HCT116 (cell line): ENCODE data around the gene OR4C46. TPM values are rescaled to one million over a fixed set of nuclear protein-coding genes. Genes with fewer than 3 reads are reported as not detected.

Source experiments
- total RNA-seq: library from RNA; stranded (reverse); gene quantifications from one replicate; pipeline ENCODE4 v1.2.1, GENCODE V29; 2021; ENCODE audit not compliant: unreplicated experiment
- TF ChIP-seq, protein P1 (sequence below), 3 experiments: fragments of 200-600 bp in 1 of 3; sonication (generic) in 1 of 3; IDR thresholded peaks in 2 of 3; conservative IDR thresholded peaks in 1 of 3; 2 replicates each; pipeline ENCODE4 v1.5.1; 2012 to 2017; ENCODE audit warnings: low read depth in 2 of 3, low read length in 2 of 3, antibody characterized with exemption in 1 of 3, borderline replicate concordance in 1 of 3, control low read depth in 1 of 3, mild to moderate bottlenecking in 1 of 3, mixed read lengths in 1 of 3, mixed run types in 1 of 3, moderate library complexity in 1 of 3; ENCODE audit not compliant: insufficient read depth in 1 of 3

Gene OR4C46
- total RNA-seq, 1 experiment from 2014 or later, result not detected

DNA sequence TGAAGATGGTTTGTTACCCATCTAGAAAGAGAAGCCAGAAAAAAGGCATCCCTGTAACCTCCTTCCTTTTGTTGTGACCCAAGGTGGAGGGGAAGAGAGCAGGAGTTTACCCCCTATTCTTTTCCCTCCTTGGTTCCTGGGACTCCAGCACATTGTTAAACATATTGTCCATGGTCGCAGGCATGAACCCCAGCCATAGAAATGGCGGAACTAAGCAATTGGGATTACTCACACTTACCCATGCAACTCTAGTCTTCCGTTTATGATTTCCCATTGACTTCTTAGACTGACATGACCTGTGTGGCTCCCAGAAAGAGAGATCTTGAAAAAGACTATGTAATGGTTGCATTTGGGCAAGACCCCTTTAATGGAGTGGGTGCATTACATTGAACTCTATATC is 45.4 kb downstream of the OR4C46 start (continued):
- TF ChIP-seq, protein P1, sequence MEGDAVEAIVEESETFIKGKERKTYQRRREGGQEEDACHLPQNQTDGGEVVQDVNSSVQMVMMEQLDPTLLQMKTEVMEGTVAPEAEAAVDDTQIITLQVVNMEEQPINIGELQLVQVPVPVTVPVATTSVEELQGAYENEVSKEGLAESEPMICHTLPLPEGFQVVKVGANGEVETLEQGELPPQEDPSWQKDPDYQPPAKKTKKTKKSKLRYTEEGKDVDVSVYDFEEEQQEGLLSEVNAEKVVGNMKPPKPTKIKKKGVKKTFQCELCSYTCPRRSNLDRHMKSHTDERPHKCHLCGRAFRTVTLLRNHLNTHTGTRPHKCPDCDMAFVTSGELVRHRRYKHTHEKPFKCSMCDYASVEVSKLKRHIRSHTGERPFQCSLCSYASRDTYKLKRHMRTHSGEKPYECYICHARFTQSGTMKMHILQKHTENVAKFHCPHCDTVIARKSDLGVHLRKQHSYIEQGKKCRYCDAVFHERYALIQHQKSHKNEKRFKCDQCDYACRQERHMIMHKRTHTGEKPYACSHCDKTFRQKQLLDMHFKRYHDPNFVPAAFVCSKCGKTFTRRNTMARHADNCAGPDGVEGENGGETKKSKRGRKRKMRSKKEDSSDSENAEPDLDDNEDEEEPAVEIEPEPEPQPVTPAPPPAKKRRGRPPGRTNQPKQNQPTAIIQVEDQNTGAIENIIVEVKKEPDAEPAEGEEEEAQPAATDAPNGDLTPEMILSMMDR (IDR thresholded peaks at IDR 0.05 in 2 of 3, conservative IDR thresholded peaks at IDR 0.05 in 1 of 3; ENCODE audit: borderline replicate concordance in 1 of 3, insufficient read depth in 1 of 3, low read depth in 2 of 3, low read length in 2 of 3), result no peak

Other genes starting within 250 kb of the OR4C46 start
- not detected for gene OR4A5, start 102.8 kb upstream of the OR4C46 start, total RNA-seq